ENCODE results near the gene PAIP2.
"Not testable (repeated sequence)": the region's sequence is repeated elsewhere in the genome, so short reads cannot be mapped to it uniquely, and the experiment has no call there.

Gene PAIP2

DNA sequence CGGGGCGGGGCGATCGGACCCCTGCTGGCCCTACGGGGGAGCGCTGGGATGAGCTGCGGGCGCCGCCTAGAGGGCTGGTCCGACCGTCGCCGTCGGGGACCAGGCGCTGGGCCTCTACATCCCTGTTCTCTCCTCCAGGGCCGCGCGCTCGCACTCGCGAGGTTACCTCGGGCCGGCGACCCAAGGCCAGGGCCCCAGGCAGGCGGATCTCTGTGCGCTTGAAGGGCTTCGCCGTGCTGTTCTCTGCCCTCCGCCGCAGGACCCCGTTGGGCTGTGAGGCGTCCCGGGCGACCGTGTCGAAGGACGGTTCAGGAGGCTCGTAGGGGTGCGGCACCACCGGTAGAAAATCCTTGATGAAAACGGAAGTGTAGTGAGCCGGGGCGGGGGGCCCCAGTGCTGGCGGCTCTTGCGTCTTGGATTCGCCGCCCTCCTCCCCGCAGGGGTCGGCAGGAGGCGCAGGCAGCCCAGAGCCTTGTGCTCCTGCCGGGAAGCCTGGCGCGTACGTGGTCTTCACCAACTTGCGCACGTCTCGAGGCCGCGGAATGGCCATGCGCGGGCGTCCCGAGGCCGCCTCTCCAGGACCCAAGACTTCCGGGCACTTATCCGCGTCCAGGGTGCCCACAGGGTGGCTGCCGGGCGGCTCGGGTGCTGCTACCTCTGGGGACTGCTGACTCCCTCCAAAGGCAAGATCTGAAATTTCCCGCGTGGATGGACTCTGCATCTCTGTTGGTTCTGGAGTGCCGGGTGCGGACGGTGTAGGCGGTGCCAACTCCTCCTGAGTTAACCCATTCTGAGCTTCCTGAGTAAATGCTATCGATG lies 51.2 kb downstream of the PAIP2 start:
- peak; percentile 60 for DNase-seq

DNA sequence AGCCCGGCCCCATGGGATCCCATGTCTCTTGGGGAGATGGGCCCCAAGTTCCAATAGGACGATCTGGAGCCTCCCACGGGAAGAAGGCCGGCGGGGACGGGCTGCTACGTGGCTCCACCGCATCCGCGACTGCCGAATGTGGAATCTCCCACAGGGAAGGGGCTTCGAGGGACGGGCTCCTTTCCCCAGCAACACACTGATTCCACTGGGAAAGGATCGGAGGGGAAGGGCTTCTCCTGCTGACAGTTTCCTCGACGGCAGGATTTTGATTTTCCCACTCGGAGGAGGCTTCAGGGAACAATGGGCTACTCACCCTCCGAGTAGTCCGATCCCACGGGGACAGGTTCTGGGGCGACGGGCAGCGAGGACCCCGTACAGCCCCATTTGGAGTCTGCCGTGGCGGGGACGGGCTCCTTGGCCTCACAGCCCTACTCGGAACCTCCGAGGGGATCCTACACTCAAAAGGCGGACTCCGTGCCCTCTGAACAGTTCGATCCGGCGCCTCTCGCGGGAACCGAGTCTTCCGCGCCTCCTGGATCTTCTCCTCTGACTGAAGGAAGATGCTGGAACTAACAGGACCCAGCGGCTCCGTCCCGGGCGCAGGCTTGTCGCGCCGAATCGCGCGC lies 52.0 kb downstream of the PAIP2 start:
- no peak for DNase-seq

DNA sequence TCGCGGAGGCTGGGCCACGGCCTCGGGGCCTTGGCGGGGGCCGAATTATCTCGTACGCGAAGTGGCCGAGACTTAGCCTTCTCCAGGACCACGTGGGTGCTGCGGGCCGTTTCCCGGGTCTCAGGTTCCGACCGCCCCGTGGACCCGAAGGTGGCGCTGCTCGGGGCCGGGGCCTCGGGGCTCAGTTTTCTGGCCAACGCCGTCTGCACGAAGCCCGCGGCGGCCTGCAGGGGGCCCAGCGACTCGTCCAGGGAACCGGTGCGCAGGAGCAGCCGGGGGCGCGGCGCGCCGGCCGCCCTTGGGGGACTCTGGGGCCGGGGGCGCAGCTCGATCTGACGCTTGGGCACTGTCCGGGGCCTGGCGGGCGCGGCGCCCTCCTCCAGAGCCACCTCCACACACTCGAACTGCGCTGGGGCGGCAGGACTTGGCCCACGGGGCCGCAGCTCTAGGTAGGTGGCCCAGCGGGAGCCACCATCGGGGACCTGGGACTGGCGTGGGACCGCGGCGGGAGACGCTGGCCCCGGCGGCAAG lies 52.5 kb downstream of the PAIP2 start:
- DNase-seq, result peak; percentile 44

DNA sequence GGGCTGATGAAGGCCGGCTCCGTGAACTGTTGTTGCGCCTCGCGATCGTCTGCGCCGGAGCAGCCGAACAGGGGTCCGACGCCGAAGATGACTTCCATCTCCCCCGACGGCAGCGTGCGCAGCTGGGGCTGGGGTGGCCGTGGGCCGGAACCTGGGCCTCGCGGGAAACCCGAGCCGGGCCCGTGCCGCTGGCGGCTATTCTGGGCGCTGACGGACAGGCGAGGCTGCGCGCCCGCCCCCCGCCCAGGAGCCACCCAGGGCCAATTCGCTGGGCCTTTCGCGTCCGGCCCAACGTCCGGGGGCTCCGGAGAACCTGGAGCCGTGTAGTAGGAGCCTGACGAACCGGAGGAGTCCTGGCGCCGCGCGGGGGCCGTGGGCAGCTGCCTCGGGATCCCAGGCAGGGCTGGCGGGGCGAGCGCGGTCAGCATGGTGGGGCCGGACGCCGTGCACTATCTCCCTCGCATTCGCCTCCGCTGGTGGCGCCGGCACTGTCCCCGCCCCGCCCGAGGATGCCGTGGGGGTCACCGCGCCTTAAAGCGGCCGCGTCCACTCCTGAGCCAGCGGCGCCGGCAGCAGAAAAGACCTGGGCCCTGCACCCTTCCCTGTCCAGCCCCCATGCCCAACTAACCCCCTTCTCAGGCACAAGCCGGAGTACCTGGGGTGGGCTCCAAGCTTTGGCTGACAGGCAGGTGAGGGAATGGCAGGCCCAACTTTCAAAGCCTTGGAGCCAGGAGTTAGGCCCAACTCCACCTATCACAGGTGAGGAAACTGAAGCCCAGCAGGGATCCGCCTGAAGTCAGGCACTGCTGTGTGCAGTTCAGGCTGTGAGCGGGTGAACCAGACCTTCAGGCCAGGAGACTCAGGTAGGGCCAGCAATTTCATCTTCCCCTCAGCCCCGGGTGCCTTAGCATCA lies 53.3 kb downstream of the PAIP2 start, which contains the start of gene PROB1:
TSS of gene PROB1 (minus strand) at position 451 of the 913 bp plus-strand sequence. CDS start at position 428, 23 bp downstream.
- DNase-seq, result no peak

DNA sequence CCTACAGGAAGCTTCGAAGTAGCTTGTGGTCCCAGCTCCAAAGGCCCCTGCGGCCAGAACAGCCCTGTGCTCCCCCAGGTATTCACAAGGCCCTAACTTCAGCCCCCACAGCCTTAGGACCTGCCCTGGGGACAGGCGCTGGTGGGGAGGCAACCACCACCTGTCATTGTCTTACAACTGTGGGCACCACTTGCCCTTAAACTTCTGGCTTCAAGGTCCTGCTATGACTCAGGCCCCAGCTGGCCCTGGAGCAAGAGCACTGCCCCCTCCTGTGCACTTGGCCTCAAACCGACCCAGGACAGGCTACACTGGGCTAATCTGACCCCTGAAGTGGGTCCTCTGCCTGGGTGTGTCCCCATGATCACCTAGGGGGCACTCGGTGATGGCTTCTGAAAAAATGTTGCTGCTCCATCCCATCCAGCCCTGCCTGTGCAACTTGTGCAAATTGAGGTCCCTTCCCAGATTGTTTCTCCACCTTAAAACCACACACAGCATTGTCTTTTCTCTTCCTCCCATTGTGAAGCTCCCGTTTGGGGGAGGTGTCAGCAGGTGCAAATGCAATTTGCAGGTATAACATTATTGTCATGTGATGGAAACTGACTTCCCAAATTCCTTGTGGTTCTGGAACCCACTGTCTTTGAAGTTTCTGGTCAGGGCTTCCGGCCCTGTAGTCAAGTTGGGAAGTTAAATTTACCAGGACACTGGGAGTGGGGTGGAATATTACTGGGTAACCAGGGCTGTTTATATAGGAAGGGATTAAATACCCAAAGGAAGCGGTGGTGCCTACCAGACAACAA lies 54.4 kb downstream of the PAIP2 start:
- DNase-seq, result no peak

DNA sequence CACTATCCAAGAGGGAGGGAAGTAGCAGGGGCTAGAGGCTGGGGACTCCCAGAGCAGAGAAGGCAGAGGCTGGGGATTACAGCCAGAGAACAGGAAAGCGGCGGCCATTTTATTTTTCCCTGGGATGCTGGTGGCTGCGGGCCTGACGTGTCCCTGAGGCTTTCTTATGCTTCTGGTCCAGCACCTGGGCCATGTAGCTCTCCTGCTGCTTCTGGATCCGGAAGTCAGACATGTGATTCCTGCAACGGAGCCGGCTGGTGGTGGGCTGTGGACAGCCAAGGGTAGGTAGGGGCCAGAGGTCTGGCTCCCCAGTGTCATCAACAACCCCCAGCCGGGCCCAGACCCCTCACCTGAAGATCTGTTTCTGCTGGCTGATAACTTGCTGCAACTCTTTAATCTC lies 55.0 kb downstream of the PAIP2 start:
- no peak for DNase-seq

DNA sequence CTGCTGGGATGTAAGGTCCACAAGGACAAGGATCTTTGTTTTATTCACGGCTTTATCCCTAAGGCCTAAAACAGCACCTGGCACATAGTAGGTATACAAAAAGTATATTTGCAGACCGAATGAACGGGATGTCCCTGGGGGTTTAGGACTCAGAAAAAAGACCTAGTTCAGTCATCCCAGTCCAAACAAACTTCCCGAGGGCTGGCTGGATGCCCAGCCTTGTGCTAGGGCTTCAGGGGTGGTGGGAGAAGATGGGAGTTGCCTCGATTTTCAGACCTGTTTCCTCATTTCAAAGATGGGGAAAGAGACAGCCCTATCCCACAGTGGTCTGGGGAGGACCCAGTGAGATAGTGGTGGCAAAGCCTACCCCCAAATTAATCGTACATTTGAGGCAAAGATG lies 56.3 kb downstream of the PAIP2 start:
- DNase-seq, result no peak

DNA sequence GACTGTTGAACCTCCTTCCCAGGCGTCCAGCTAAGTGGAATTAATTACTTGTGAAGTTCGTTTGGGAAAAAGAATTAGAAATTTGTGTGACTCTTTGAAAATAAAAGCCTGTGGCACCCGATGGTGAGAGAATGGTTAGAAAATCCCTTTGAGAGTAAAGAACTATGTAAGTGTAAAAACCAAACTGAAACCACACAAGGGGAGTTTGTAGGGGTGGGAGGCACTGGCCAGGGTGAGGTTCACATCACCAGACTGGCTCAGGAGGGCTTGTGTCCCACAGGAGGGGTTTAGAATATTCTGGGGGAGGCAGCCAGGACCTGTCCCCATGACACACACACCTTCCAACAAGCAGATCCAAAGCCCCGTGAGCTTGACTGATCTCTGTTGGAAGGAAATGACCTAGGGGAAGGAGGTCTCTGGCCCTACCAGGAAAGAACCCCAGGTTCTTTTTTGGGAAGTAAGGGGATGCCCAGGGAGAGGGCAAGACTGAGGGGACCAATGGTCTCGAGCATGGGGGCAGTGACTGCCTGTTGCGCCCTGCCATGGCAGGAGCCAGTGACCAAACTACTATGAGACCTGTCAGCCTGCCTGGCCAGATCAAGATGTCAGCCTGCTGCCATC lies 58.0 kb downstream of the PAIP2 start:
- DNase-seq, result no peak

DNA sequence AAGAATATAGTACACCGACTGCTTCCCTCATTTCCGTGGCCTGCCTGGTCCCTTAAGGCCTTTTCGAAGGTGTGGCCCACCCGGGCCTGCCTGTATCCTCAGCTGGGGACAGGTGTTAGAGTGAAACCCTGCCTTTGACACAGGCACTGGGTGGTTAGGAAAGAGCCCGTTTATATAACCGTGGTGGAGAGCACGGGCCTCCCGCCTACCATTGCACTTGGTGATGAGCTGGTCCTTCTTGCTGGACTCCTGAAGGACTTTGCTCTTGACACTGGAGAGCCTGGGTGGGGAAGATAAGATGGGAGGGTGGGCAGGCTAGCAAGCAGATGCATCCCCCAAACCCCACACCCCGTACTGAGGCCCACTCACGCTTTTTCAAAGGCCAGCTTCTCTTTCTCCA lies 59.9 kb downstream of the PAIP2 start:
- no peak for DNase-seq

DNA sequence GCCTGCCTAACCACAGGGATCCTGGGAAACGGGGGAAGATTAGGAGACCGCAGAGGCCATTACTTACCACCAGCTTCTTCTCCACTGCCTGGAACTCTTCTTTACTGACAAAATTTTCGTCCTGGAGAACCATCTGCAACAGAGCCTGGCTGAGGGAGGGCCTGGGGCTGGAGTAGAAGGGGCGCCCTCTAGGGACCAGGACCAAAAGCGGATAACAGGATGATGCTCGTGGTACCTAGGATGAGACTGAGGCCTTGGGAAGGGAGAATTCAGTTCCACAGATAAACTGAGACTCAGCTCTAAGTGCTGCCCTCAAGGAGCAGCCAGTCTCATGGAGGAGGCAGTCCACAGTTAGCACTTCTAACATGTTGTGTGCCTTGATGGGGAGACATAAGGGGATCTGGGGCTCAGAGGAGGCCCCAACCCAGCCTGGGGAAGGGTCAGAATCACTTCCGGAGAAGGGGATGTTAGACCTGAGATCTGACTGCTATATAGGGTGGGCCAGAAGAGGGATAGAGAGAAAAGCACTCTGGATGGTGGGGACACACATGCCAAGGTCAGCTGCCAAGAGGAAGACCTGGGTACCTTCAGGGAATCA lies 61.0 kb downstream of the PAIP2 start:
- DNase-seq, result peak; percentile 20

DNA sequence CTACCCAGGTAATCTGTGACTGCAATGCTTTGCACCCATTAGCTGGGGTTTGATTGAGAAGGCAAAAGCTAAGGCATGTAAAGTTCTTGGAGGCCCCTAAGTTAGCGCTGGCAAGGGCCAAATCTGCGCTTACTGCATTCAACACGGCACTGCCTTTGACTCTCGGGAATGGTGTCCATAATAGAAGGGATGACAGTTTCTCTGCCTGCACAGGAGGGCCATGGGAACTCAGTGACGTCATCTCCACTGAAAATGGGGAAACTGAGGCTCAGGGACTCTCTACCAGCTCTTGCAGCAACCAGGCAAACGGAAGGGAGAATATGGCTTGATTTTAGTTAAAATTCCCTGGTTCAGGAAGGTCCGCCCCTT lies 61.7 kb downstream of the PAIP2 start:
- DNase-seq, result no peak

DNA sequence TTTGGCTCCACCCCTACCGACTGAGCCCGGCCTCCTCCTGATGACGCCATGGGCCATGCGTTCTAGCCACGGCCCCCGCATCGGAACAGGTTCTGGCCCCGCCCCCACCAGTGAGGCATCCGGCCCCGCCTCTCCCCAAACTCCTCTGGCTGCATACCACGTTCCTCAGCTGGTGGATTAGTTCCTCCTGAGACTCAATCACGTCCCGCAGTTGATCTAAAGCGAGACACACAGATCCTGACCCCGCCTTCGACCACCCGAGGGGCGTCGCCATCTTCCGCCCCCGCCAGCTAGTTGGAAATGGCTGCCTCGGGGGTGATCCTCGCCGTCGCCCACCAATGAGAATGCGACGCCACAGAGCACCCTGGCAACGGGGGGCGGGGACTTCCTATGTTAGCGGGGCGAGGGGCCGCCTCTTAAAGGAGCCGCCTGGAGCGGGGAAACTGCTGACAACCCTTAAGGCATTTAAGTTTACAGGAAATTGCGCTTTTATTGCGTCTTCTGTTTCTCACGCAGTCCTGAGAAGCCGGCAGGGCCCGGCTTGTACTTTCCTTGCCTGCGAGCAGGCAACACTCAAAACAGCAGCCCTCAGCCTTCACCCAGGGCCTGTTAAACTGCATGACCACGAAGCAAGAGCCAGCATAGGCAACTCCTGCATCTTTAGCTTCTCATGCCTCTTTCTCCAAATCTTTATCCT lies 62.3 kb downstream of the PAIP2 start, which contains the start of gene SPATA24:
TSS of gene SPATA24 (minus strand) at position 303 of the 697 bp plus-strand sequence. CDS start at position 274, 29 bp downstream.
- peak; percentile 96 for DNase-seq

DNA sequence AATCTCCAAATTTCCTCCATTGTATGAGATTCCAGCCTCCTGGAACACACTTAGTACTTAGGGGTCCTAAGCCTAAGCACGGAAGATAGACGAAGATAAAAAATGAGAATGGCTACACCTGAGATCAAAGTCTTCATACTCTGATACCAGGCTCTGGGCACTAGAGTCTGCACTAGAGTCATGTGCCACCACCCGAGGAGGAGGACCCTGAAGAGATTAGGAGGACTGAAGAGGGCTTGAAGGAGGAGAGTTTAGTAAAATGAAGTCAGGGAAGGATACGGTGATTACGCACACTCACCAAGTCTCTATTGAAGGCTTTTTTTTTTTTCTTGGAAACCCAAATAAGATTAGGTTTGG lies 62.8 kb downstream of the PAIP2 start:
- DNase-seq, result no peak

DNA sequence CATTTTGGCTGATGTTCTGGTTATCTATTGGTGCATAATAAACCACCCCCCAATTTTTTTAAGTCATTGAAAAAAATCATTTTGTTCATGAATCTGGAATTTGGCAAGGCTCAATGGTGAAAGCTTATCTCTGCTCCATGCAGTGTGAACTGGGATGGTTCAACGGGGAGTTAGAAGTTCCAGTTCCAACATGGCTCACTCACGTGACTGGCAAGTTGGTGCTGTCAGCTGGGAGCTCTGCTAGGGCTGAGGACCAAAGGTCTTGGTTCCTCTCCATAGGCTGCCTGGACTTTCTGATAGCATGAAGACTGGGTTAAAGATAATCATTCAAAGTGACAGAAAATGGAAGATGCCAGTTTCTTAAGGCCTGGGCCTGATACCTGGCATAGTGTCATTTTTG lies 65.3 kb downstream of the PAIP2 start:
- no peak for DNase-seq

DNA sequence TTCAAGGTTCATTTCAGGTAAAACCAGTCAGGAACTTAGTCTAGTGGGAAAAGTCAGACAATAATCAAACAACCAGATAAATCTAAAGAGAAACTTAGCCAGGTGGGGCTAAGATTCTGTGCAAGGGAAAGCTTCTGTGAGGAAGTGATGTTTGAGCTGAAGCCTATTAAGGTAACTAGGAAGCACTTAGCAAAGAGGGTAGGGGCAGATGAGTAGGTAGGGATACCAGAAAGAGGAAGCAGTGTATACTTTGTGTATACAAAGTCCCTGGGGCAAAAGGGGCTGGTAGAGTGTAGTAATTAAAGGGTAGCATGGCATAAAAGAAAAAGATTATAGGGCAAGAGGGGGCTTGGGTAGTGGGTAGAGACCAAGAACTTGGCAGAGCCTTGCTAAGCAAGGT lies 65.9 kb downstream of the PAIP2 start:
- DNase-seq, result no peak

DNA sequence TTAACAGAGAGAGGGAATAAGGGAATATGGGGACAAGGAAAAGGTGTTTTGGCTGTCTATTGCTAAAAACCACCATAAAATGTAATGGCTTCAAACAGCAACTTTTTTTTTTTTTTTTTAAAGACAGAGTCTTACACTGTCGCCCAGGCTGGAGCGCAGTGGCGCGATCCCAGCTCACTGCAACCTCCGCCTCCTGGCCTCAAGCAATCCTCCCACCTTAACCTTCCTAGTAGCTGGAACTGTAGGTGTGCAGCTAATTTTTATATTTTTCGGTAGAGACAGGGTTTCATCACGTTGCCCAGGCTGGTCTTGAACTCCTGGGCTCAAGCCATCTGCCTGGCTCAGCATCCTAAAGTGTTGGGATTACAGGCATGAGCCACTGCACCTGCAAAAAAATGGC lies 66.5 kb downstream of the PAIP2 start:
- no peak for DNase-seq

DNA sequence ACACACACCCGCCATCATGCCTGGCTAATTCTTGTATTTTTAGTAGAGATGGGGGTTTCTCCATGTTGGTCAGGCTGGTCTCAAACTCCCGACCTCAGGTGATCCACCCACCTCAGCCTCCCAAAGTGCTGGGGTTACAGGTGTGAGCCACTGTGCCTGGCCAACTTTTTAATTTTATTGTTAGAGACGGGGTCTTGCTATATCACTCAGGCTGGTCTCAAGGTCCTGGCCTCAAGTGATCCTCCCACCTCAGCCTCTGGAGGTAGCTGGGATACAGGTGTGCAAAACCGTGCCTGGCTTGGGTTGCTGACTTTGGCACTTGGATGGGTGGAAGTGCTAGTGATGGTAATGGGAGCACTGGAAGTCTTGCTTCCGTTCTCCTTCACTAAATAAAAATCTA lies 67.5 kb downstream of the PAIP2 start:
- DNase-seq, result not testable (repeated sequence)

DNA sequence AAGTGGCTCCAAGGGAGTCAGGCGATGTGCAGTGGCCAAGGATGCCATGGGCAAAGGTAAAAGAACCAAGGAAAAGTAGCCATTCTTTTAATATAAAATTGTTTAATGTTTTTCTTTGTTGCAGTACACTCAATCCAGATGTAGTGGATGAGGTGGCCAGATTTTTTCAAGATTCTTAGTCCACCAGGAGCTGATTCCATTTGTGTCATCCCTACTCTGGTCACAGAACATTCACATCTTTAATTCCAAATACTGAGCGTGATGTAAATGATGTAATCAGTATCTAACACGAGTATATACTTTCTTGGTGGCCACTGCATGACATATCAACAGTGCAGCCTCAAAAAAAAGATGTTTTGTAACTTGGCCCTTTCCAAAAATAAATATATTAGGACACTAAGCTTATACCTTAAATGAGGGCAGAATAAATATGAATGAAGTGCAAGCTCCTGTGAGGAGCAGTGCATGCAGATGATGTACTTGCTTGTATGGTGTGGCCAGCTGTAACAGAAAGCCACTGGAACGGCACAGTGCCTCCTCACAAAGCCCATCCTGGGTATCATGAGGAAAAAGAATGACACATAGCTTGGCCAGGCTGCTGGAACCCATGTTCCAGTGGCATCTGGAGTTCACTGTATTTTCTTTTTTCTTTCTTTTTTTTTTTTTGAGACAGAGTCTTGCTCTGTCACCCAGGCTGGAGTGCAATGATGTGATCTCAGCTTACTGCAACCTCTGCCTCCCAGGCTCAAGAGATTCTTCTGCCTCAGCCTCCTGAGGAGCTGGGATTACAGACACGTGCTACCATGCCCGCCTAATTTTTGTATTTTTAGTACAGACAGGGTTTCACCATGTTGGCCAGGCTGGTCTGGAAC lies 68.7 kb downstream of the PAIP2 start:
- DNase-seq, result no peak

DNA sequence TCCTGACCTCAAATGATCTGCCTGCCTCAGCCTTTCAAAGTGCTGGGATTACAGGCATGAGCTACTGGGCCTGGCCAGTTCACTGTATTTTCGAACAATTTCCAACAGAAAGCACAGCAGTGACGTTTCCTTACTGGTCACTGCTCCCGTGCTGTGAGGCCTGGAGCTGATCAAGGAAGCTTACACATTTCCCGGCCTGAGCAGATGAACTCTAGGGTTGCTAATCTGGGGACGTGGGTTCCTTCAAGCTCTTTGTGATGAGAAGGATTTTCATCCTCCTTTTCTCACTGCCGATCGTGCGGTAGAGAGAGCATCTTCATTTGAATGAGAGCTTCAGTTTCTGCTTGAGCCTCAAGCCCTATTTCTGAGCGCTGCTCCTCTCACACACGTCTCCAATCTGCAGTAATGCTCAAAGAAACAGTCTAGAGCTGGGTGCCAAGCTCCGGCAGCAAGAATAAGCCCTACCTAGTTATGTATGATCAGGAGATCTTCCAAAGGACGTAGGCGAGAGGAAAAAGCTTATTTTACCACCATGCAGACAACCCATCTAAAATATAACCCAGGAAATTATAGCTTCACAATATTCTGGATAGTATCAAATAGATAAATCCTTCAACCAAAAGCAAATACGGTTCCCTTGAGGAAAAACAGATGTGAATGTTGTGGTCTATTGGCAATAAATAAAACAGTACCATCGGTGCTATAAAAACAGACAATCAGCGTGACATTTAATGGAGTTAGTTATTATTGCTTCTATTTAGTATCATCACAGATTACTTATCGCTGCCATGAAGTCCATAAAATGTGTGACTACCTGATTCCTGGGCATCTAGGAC lies 69.6 kb downstream of the PAIP2 start:
- DNase-seq, result no peak
